Trophoblast cell (in vitro differentiated cells and primary cell): ENCODE data around the gene OR8D4.

Experiments used
- DNase-seq, 2 donors: peaks; one replicate each; pipeline ENCODE4 v3.0.0-alpha.2; 2016
- H2AFZ ChIP-seq: 2 replicates; pipeline ENCODE4 v1.6.1; 2013; ENCODE audit warnings: low read length, moderate library complexity, mild to moderate bottlenecking; ENCODE audit not compliant: insufficient read depth, poor library complexity
- H2AK5ac ChIP-seq: 2 replicates; pipeline ENCODE4 v1.6.1; 2013; ENCODE audit warnings: mild to moderate bottlenecking, low read length
- H2BK120ac ChIP-seq: 2 replicates; pipeline ENCODE4 v1.6.1; 2013; ENCODE audit warnings: low read length, mild to moderate bottlenecking, moderate library complexity; ENCODE audit not compliant: insufficient read depth, poor library complexity
- H2BK12ac ChIP-seq: 2 replicates; pipeline ENCODE4 v1.6.1; 2013; ENCODE audit warnings: mild to moderate bottlenecking, low read length, moderate library complexity
- H2BK5ac ChIP-seq: 2 replicates; pipeline ENCODE4 v1.6.1; 2013; ENCODE audit warnings: low read length, low read depth, moderate library complexity, mild to moderate bottlenecking; ENCODE audit not compliant: poor library complexity
- H3K14ac ChIP-seq: 2 replicates; pipeline ENCODE4 v1.6.1; 2013; ENCODE audit warnings: mild to moderate bottlenecking, low read length
- H3K18ac ChIP-seq: 2 replicates; pipeline ENCODE4 v1.6.1; 2013; ENCODE audit warnings: mild to moderate bottlenecking, low read length
- H3K23ac ChIP-seq: 2 replicates; pipeline ENCODE4 v1.6.1; 2013; ENCODE audit warnings: low read length
- H3K27ac ChIP-seq: 2 replicates; pipeline ENCODE4 v1.5.1; 2013; ENCODE audit warnings: low read depth, mild to moderate bottlenecking, inconsistent platforms, low read length, moderate library complexity
- H3K27me3 ChIP-seq: 2 replicates; pipeline ENCODE4 v1.6.1; 2013; ENCODE audit warnings: inconsistent platforms, mild to moderate bottlenecking, low read length, moderate library complexity; ENCODE audit not compliant: insufficient read depth
- H3K36me3 ChIP-seq, 2 experiments: 1 replicate in 1 of 2; 2 replicates in 1 of 2; pipeline ENCODE4 v1.6.1; 2013; ENCODE audit warnings: low read length in 2 of 2, mild to moderate bottlenecking in 2 of 2, moderate library complexity in 1 of 2; ENCODE audit not compliant: insufficient read depth in 2 of 2, control insufficient read depth in 1 of 2
- H3K4ac ChIP-seq: 2 replicates; pipeline ENCODE4 v1.6.1; 2013; ENCODE audit warnings: low read depth, mild to moderate bottlenecking, low read length, moderate library complexity
- H3K4me1 ChIP-seq, 2 experiments: 1 replicate in 1 of 2; 2 replicates in 1 of 2; pipeline ENCODE4 v1.6.1; 2013; ENCODE audit warnings: low read length in 2 of 2, mild to moderate bottlenecking in 2 of 2, moderate library complexity in 1 of 2; ENCODE audit not compliant: insufficient read depth in 2 of 2, control insufficient read depth in 1 of 2
- H3K4me2 ChIP-seq: 2 replicates; pipeline ENCODE4 v1.6.1; 2013; ENCODE audit warnings: inconsistent platforms, mild to moderate bottlenecking, low read length, moderate library complexity
- H3K4me3 ChIP-seq: 2 replicates; pipeline ENCODE4 v1.5.1; 2013; ENCODE audit warnings: mild to moderate bottlenecking, low read depth, low read length, inconsistent platforms
- H3K79me1 ChIP-seq: one replicate; pipeline ENCODE4 v1.6.1; 2013; ENCODE audit warnings: low read length
- H3K79me2 ChIP-seq: 2 replicates; pipeline ENCODE4 v1.6.1; 2013; ENCODE audit warnings: low read length, mild to moderate bottlenecking; ENCODE audit not compliant: control insufficient read depth, insufficient read depth, poor library complexity
- H3K9ac ChIP-seq: 2 replicates; pipeline ENCODE4 v1.6.1; 2013; ENCODE audit warnings: mild to moderate bottlenecking, low read length
- H3K9me3 ChIP-seq: 2 replicates; pipeline ENCODE4 v1.6.1; 2013; ENCODE audit warnings: low read depth, mild to moderate bottlenecking, control low read depth, inconsistent platforms, low read length; ENCODE audit not compliant: insufficient read depth
- H4K12ac ChIP-seq: 2 replicates; pipeline ENCODE4 v1.6.1; 2013; ENCODE audit warnings: low read depth, mild to moderate bottlenecking, low read length, moderate library complexity
- H4K8ac ChIP-seq: 2 replicates; pipeline ENCODE4 v1.6.1; 2013; ENCODE audit warnings: low read depth, mild to moderate bottlenecking, low read length, moderate library complexity
- H4K91ac ChIP-seq: one replicate; pipeline ENCODE4 v1.6.1; 2013; ENCODE audit warnings: low read depth, mild to moderate bottlenecking, low read length, moderate library complexity
- WGBS: extraction: QIAGEN DNeasy Blood & Tissue Kit; methylation state at CpG from one replicate; pipeline ENCODE4 v1.1.7; 2013; ENCODE audit warnings: missing lambda C conversion rate; ENCODE audit not compliant: insufficient read length, insufficient coverage; ENCODE audit errors: extremely low coverage; 5-methylcytosine and 5-hydroxymethylcytosine counted together

OR8D4 gene

GRCh38 chr11:123904932-123905331 is 3.0 kb downstream of the OR8D4 start:
- Histone ChIP-seq H4K8ac (no peak overlapping the region), H3K79me2 (no peaks in the 10 kb centered on the region), H3K14ac (no peak overlapping the region), H3K9me3 (no peaks in the 10 kb centered on the region), H3K23ac (no peak overlapping the region), H3K79me1 (no peaks in the 10 kb centered on the region), H3K27ac (no peak overlapping the region), H3K4me2 (no peak overlapping the region), H3K27me3 (no peaks in the 10 kb centered on the region), H2AFZ (no peak overlapping the region), H3K9ac (no peak overlapping the region), H3K4me3 (no peak overlapping the region), H4K91ac (no peak overlapping the region), H3K4me1 (no peaks in the 10 kb centered on the region), H2AK5ac (no peak overlapping the region), H3K4ac (no peak overlapping the region), H2BK12ac (no peak overlapping the region), H4K12ac (no peak overlapping the region), H3K18ac (no peak overlapping the region), H2BK120ac (no peak overlapping the region), H3K36me3 (no peaks in the 10 kb centered on the region), H2BK5ac (no peak overlapping the region)
- no peak for DNase-seq
- WGBS: no CpG with 5 or more reads among the region's 3 CpGs

- Histone ChIP-seq H3K14ac (no peak overlapping the region), H2BK5ac (no peak overlapping the region), H3K23ac (no peak overlapping the region), H3K4me3 (no peak overlapping the region), H4K12ac (no peak overlapping the region), H3K9me3 (no peaks in the 10 kb centered on the region), H3K18ac (no peak overlapping the region), H3K79me1 (no peaks in the 10 kb centered on the region), H4K8ac (no peak overlapping the region), H2AK5ac (no peak overlapping the region), H3K79me2 (no peaks in the 10 kb centered on the region), H2BK120ac (no peak overlapping the region), H3K9ac (no peak overlapping the region), H3K4ac (no peak overlapping the region), H2AFZ (no peak overlapping the region), H3K4me2 (no peak overlapping the region), H3K36me3 (no peaks in the 10 kb centered on the region), H3K27ac (no peak overlapping the region), H2BK12ac (no peak overlapping the region), H4K91ac (no peak overlapping the region), H3K4me1 (no peaks in the 10 kb centered on the region), H3K27me3 (no peaks in the 10 kb centered on the region)
- no CpG with 5 or more reads among the region's 3 CpGs for WGBS
- DNase-seq: no peak
Observed at GRCh38 chr11:123905826-123906225, 3.9 kb downstream of the OR8D4 start.

GRCh38 chr11:123920943-123921342 is 19.0 kb downstream of the OR8D4 start:
- H3K27me3 ChIP-seq: no peaks in the 10 kb centered on the region
- H4K12ac ChIP-seq: no peak overlapping the region

GRCh38 chr11:123924027-123924426 is 22.1 kb downstream of the OR8D4 start:
- DNase-seq: no peak
- Histone ChIP-seq H3K4me1 (no peaks in the 10 kb centered on the region), H3K9ac (no peak overlapping the region), H2AFZ (no peak overlapping the region), H3K79me2 (no peaks in the 10 kb centered on the region), H3K23ac (no peak overlapping the region), H2AK5ac (no peak overlapping the region), H4K12ac (no peak overlapping the region), H3K36me3 (no peaks in the 10 kb centered on the region), H3K14ac (no peak overlapping the region), H4K8ac (no peak overlapping the region), H2BK120ac (no peak overlapping the region), H3K18ac (no peak overlapping the region), H3K9me3 (no peaks in the 10 kb centered on the region), H2BK12ac (no peak overlapping the region), H3K27ac (no peak overlapping the region), H3K79me1 (no peaks in the 10 kb centered on the region), H3K27me3 (no peaks in the 10 kb centered on the region), H4K91ac (no peak overlapping the region), H3K4ac (no peak overlapping the region), H3K4me2 (no peak overlapping the region), H2BK5ac (no peak overlapping the region), H3K4me3 (no peak overlapping the region)
- WGBS: no CpG with 5 or more reads among the region's 1 CpG

More at GRCh38 chr11:123920943-123921342, 19.0 kb downstream of the OR8D4 start:
- no peak overlapping the region for H3K4ac ChIP-seq
- no peak overlapping the region for H2BK120ac ChIP-seq
- no peak overlapping the region for H3K14ac ChIP-seq
- no peak overlapping the region for H3K4me3 ChIP-seq
- H4K91ac ChIP-seq: no peak overlapping the region
- no CpG with 5 or more reads among the region's 3 CpGs for WGBS
- no peak overlapping the region for H3K9ac ChIP-seq
- H2AK5ac ChIP-seq: no peak overlapping the region
- no peaks in the 10 kb centered on the region for H3K4me1 ChIP-seq
- H3K4me2 ChIP-seq: no peak overlapping the region
- H3K9me3 ChIP-seq: no peaks in the 10 kb centered on the region
- no peak overlapping the region for H2BK5ac ChIP-seq
- H2BK12ac ChIP-seq: no peak overlapping the region
- no peaks in the 10 kb centered on the region for H3K36me3 ChIP-seq
- H4K8ac ChIP-seq: no peak overlapping the region
- H3K79me1 ChIP-seq: no peaks in the 10 kb centered on the region
- H2AFZ ChIP-seq: no peak overlapping the region
- H3K23ac ChIP-seq: no peak overlapping the region
- H3K79me2 ChIP-seq: no peaks in the 10 kb centered on the region
- H3K27ac ChIP-seq: no peak overlapping the region
- DNase-seq: no peak
- no peak overlapping the region for H3K18ac ChIP-seq
